Heart left ventricle (tissue), 16 donors: ENCODE measurements around the gene P2RX3. TPM values are rescaled to one million over a fixed set of nuclear protein-coding genes. Genes with fewer than 3 reads are reported as not detected.
A peak's percentile ranks its signal among the peaks of the same experiment; 100 is the strongest.

Source experiments
- ATAC-seq, 4 donors: fragments of 200-7000 bp; cut with Tn5 transposase; one replicate each; pipeline ENCODE4 v1.9.1; 2020 to 2022; ENCODE audit warnings: moderate library complexity in 4 of 4, mild to moderate bottlenecking in 3 of 4, moderate number of reproducible peaks in 1 of 4
- DNase-seq, 5 donors: peaks; one replicate each; pipeline ENCODE4 v3.0.0-alpha.2; 2020
- H3K27ac ChIP-seq, 12 donors: fragments of 200-600 bp; sonication (generic) in 4 of 12; one replicate each; pipeline versions ENCODE4 v1.5.0 to v1.8.0; 2016 to 2022; ENCODE audit warnings: mild to moderate bottlenecking in 2 of 12
- H3K27me3 ChIP-seq, 9 donors: fragments of 200-600 bp; sonication (generic) in 2 of 9; one replicate each; pipeline versions ENCODE4 v1.5.1 to v1.8.0; 2016 to 2022; ENCODE audit warnings: mild to moderate bottlenecking in 3 of 9
- H3K36me3 ChIP-seq, 9 donors: fragments of 200-600 bp; sonication (generic) in 2 of 9; one replicate each; pipeline versions ENCODE4 v1.5.0 to v1.8.0; 2018 to 2022; ENCODE audit warnings: mild to moderate bottlenecking in 2 of 9
- H3K4me1 ChIP-seq, 12 donors: fragments of 200-600 bp; sonication (generic) in 4 of 12; one replicate each; pipeline versions ENCODE4 v1.5.0 to v1.8.0; 2016 to 2022; ENCODE audit warnings: mild to moderate bottlenecking in 3 of 12
- H3K4me3 ChIP-seq, 12 donors: fragments of 200-600 bp; sonication (generic) in 4 of 12; one replicate each; pipeline versions ENCODE4 v1.5.0 to v1.8.0; 2017 to 2022; ENCODE audit warnings: mild to moderate bottlenecking in 9 of 12, moderate library complexity in 4 of 12
- H3K9me3 ChIP-seq, 12 donors: fragments of 200-600 bp; sonication (generic) in 4 of 12; one replicate each; pipeline versions ENCODE4 v1.5.0 to v1.8.0; 2016 to 2022; ENCODE audit warnings: mild to moderate bottlenecking in 1 of 12
- POLR2A ChIP-seq, 2 donors: fragments of 450-650 bp; IDR thresholded peaks; one replicate each; pipeline ENCODE4 v1.6.1; 2017; ENCODE audit warnings: antibody characterized with exemption in 2 of 2, mild to moderate bottlenecking in 2 of 2, moderate library complexity in 2 of 2
- WGBS, 4 donors: extraction: QIAGEN DNeasy Blood & Tissue Kit in 2 of 4; methylation state at CpG; one replicate each; pipeline versions ENCODE4 v1.1.5 to v1.1.7; 2013 to 2018; 5-methylcytosine and 5-hydroxymethylcytosine counted together
- intact Hi-C, 10 donors: fragments of 100-400 bp; cut with DNase I; formaldehyde crosslinking; loops; one replicate each; pipeline versions ENCODE4 v1.11.1 to v1.14.2; 2022
- polyA plus RNA-seq, 2 donors: library from polyadenylated mRNA; stranded (reverse); fragments of 200-250 nt; gene quantifications; one replicate each; pipeline ENCODE4 v1.2.3, GENCODE V29; 2013
- total RNA-seq, 9 donors: library from RNA; depleted of rRNA in 2 of 9; stranded (reverse); fragments of >200 nt in 2 of 9; fragmentation: NEBNext Ultra II Directional in 3 of 9; extraction: Animal tissue kit (Norgen Biotek cat#: 25700) in 3 of 9; gene quantifications; one replicate each; pipeline versions ENCODE4 v1.1.0 to v1.2.4, GENCODE V29; 2016 to 2023
- TF ChIP-seq, protein P1 (sequence below), 12 donors: fragments of 200-600 bp; sonication (generic) in 4 of 12; IDR thresholded peaks; one replicate each; pipeline versions ENCODE4 v1.5.0 to v1.8.0; 2018 to 2022; ENCODE audit warnings: antibody characterized with exemption in 12 of 12, mild to moderate bottlenecking in 5 of 12
- donor health status: ischemic (EF 13 %, LVEDD 7.1; RV severe dilation, severe dysfunction).
- donor health status: healthy with polysubstance abuse.
- donor health status: DM: no; HTN: yes; CAD: no.
- donor health status: DM: no; HTN: no; CAD: no.
- donor health status: ischemic (EF 25% LVEDD 6.9; RV normal size, moderate dysfunction).
- donor health status: ischemic (EF 25% LVEDD 5.7; RV mildly dilated, moderate dysfunction).
- donor health status: healthy.
- donor health status: DM: yes; HTN: yes; CAD: no.
- donor health status: ischemic (EF 35%, LVEDD 5.7; RV mildly dilated, moderate dysfunction).
- donor health status: nonischemic (EF 11% LVEDD 7.7; RV severe dilation, severe dysfunction).
- donor health status: DM: yes; HTN: yes; CAD: no.
- donor health status: PGD.
- donor health status: ischemic (EF 29% LVEDD 5.4; RV normal size, mild dysfunction).
- donor health status: nonischemic (EF 23%, LVEDD 6.1; RV moderate dilation, normal function).

Gene P2RX3
- total and polyA plus RNA-seq, 11 donors, result 0.35 to 7.1 (median 1.3) TPM

DNA sequence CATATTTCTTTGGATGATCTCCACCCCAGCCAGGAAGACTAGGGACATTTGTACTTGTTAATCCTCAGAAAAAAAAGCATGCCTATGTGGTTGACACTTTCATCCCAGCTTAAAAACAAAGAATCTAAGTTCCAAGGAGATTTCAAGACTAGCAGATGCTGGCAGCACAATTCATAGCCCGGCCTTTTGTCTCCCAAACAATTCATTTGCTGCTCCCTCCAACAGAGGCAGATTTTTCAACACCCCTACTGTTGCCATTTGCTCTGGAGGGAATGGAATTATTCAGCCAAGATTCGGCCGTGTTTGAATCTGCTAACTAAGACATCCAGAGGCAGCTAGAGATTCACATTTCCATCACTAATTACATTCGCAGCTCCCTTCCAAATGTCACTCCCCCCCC, 15.3 kb downstream of the P2RX3 start:
- Histone ChIP-seq H3K4me1 (peaks cover 0 to 25% (median 17%) of the 10 kb centered on the region in 12 donors), H3K9me3 (peaks cover 0 to 7% (median 0%) of the 10 kb centered on the region in 12 donors), H3K4me3 (no peak overlapping the region), H3K27me3 (no peaks in the 10 kb centered on the region), H3K36me3 (no peaks in the 10 kb centered on the region), H3K27ac (no peak overlapping the region)
- no peak for DNase-seq
- ATAC-seq, result no peak
- TF ChIP-seq, protein P1, sequence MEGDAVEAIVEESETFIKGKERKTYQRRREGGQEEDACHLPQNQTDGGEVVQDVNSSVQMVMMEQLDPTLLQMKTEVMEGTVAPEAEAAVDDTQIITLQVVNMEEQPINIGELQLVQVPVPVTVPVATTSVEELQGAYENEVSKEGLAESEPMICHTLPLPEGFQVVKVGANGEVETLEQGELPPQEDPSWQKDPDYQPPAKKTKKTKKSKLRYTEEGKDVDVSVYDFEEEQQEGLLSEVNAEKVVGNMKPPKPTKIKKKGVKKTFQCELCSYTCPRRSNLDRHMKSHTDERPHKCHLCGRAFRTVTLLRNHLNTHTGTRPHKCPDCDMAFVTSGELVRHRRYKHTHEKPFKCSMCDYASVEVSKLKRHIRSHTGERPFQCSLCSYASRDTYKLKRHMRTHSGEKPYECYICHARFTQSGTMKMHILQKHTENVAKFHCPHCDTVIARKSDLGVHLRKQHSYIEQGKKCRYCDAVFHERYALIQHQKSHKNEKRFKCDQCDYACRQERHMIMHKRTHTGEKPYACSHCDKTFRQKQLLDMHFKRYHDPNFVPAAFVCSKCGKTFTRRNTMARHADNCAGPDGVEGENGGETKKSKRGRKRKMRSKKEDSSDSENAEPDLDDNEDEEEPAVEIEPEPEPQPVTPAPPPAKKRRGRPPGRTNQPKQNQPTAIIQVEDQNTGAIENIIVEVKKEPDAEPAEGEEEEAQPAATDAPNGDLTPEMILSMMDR (IDR thresholded peaks at IDR 0.05), result no peak
- TF ChIP-seq POLR2A (IDR thresholded peaks at IDR 0.05), result no peak
- WGBS, 4 donors, result 52 to 70% (median 58%) methylated on average over 4 of the region's 4 CpGs
- intact Hi-C loops, result loop anchor here in 3 of 10 donors (5.0 to 10.0 kb wide), 3 partner anchors 54 to 509 kb away; no protein-coding TSS in a partner anchor

DNA sequence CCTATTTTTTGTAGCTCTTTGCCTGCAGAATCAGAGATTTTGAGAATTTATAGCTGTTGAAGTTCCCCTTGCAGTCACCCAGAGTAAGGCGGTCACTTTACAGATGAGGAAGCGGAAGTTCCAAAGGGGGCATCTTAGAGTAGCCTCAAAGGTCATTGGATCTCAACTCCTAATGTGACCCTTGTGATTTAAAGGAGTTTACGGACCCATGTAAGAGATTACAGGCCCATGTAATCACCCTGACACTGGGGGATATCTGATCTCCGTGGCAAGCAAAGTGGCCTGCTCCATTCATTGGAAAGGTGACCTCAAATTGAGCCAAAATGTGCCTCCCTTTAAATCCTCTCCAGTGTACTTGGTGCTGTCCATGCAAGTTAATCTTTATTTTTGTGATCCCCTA, 15.7 kb downstream of the P2RX3 start:
- WGBS, 4 donors, result 70 to 92% (median 73%) methylated on average over 4 of the region's 4 CpGs
- intact Hi-C loops, result loop anchor here in 3 of 10 donors (5.0 to 10.0 kb wide), 3 partner anchors 53 to 509 kb away; no protein-coding TSS in a partner anchor

DNA sequence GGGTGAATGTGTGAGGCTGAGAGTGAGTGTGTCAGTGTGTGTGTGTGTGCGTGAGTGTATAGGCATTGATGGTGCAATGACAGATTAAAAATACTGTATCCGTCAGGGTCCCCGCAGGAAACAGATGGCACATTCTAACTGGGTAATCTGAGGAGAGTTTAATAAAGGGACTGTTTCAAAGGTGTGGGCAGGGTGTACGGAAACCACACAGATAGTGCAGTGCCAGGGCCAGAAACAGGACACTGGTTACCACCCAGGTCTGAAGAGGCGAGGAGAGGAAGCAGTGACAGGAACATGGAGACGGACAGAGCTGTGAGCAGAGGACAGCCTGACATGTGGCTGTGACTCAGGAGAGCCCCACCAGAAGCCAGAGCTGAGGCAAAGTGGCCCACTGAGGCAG, 16.5 kb downstream of the P2RX3 start:
- no peak overlapping the region for H3K4me3 ChIP-seq
- H3K4me1 ChIP-seq, result peaks cover 0 to 31% (median 18%) of the 10 kb centered on the region in 12 donors
- no peak for DNase-seq
- WGBS, 4 donors, result 78 to 84% (median 82%) methylated on average over 6 of the region's 6 CpGs
- H3K36me3 ChIP-seq, result no peaks in the 10 kb centered on the region
- ATAC-seq, result peak in 2 of 4 donors; percentile 33 to 38
- intact Hi-C loops, result loop anchor here in 3 of 10 donors (5.0 to 10.0 kb wide), 3 partner anchors 53 to 510 kb away; no protein-coding TSS in a partner anchor
- peaks cover 0 to 7% (median 0%) of the 10 kb centered on the region in 12 donors for H3K9me3 ChIP-seq
- no peaks in the 10 kb centered on the region for H3K27me3 ChIP-seq
- H3K27ac ChIP-seq, result no peak overlapping the region
- TF ChIP-seq POLR2A (IDR thresholded peaks at IDR 0.05), result no peak
- TF ChIP-seq, protein P1 (IDR thresholded peaks at IDR 0.05), result no peak

More for the DNA sequence above, 15.7 kb downstream of the P2RX3 start:
- Histone ChIP-seq H3K36me3 (no peaks in the 10 kb centered on the region), H3K9me3 (peaks cover 0 to 7% (median 0%) of the 10 kb centered on the region in 12 donors), H3K4me3 (no peak overlapping the region), H3K27me3 (no peaks in the 10 kb centered on the region), H3K4me1 (peaks cover 0 to 27% (median 18%) of the 10 kb centered on the region in 12 donors), H3K27ac (peak overlapping the region in 4 of 12 donors; percentile 7 to 37 (median 14))
- TF ChIP-seq, protein P1 (IDR thresholded peaks at IDR 0.05), result no peak
- no peak for TF ChIP-seq POLR2A (IDR thresholded peaks at IDR 0.05)
- ATAC-seq, result no peak
- no peak for DNase-seq

DNA sequence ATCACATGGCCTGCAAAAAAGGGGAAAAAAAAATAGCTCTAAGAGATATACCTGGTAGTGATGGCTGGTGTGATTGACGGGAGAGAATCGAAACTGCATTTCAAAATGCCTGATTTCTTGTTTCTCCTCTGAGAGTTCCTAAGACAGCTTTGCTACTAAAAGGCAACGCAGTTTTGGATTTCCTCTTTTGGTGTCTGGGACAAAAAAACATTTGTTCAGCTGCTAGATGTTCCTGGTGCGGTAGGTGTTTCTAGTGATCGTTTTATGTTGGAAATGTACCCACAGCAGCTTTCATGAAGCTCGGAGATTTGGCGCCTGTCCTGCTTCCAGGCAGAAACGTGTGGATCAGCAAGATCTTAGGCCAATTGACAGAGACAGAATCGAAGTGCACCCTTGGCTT, 18.1 kb downstream of the P2RX3 start:
- TF ChIP-seq POLR2A (IDR thresholded peaks at IDR 0.05), result no peak
- TF ChIP-seq, protein P1 (IDR thresholded peaks at IDR 0.05), result no peak
- ATAC-seq (no peak), DNase-seq (no peak)
- Histone ChIP-seq H3K36me3 (no peaks in the 10 kb centered on the region), H3K4me3 (no peak overlapping the region), H3K27me3 (no peaks in the 10 kb centered on the region), H3K9me3 (peaks cover 0 to 5% (median 0%) of the 10 kb centered on the region in 12 donors), H3K4me1 (peaks cover 0 to 31% (median 16%) of the 10 kb centered on the region in 12 donors), H3K27ac (no peak overlapping the region)
- WGBS, 4 donors, result 73 to 83% (median 77%) methylated on average over 9 of the region's 9 CpGs
- intact Hi-C loops, result loop anchor here in 1 of 10 donors (10.0 kb wide), 1 partner anchor 511 kb away; no protein-coding TSS in a partner anchor
